ENCODE data around the gene EXOG. TPM values are rescaled to one million over a fixed set of nuclear protein-coding genes. Genes with fewer than 3 reads are reported as not detected.

The EXOG gene
- total and polyA plus RNA-seq, 2 donors (not counting 1 experiment from before 2014, with no cell fraction given): 8.8 to 36.8 TPM

GRCh38 chr3:38482951-38483350 lies 13.2 kb upstream of the EXOG start:
- TF ChIP-seq CTCF (IDR thresholded peaks at IDR 0.05) (no peak), EZH2 (IDR thresholded peaks at IDR 0.05; ENCODE audit: borderline replicate concordance, insufficient read depth, low read depth, low read length, poor library complexity, severe bottlenecking) (no peak)
- ChIA-PET POLR2A (no interaction called here), CTCF (interaction anchor here (2.0 kb wide), 1 partner anchor 627 kb away, joined by 6 read pairs; no protein-coding TSS in a partner anchor)
- no peak overlapping the region for H3K4me3 ChIP-seq (ENCODE audit: control extremely low read depth in 1 of 5, extremely low read depth in 1 of 5, insufficient read depth in 1 of 5, low read depth in 2 of 5, low read length in 4 of 5)
- H3K27me3 ChIP-seq (replicated peaks in 1 of 4; ENCODE audit: control extremely low read depth in 1 of 4, control insufficient read depth in 3 of 4, insufficient read depth in 4 of 4, low read length in 3 of 4): no peaks in the 10 kb centered on the region
- WGBS (ENCODE audit: insufficient coverage): 98% methylated on average over 10 of the region's 10 CpGs
- no peaks in the 10 kb centered on the region for H4K20me1 ChIP-seq (ENCODE audit: control insufficient read depth, insufficient read depth, low read length, poor library complexity, severe bottlenecking)
- no peaks in the 10 kb centered on the region for H3K9me3 ChIP-seq (ENCODE audit: control extremely low read depth in 1 of 3, control insufficient read depth in 2 of 3, insufficient read depth in 1 of 3, low read length in 2 of 3)
- H2AFZ ChIP-seq (ENCODE audit: insufficient read depth, low read depth, low read length, poor library complexity, severe bottlenecking): no peak overlapping the region
- H3K9ac ChIP-seq (ENCODE audit: low read length): no peak overlapping the region
- no peak overlapping the region for H3K27ac Mint-ChIP-seq
- DNase-seq: no peak
- no peaks in the 10 kb centered on the region for H3K9me3 Mint-ChIP-seq (ENCODE audit: insufficient read depth)
- intact Hi-C loops (cut with micrococcal nuclease): no loop called here
- H3K36me3 ChIP-seq (replicated peaks in 1 of 2; ENCODE audit: control extremely low read depth in 1 of 2, control insufficient read depth in 1 of 2, extremely low read depth in 1 of 2, insufficient read depth in 2 of 2, low read length in 1 of 2): no peaks in the 10 kb centered on the region
- no peaks in the 10 kb centered on the region for H3K4me1 ChIP-seq (ENCODE audit: control insufficient read depth in 2 of 2, insufficient read depth in 2 of 2, low read length in 2 of 2)
- no peak overlapping the region for H3K4me2 ChIP-seq (replicated peaks; ENCODE audit: low read depth, low read length, poor library complexity, severe bottlenecking)
- peaks cover 2% of the 10 kb centered on the region for H3K4me1 Mint-ChIP-seq
- no peak for ATAC-seq (ENCODE audit: low read depth)
- no peaks in the 10 kb centered on the region for H3K79me2 ChIP-seq (ENCODE audit: control insufficient read depth, insufficient read depth, low read length)
- no peak overlapping the region for H3K4me3 Mint-ChIP-seq
- no peaks in the 10 kb centered on the region for H3K27me3 Mint-ChIP-seq
- no peak overlapping the region for H3K27ac ChIP-seq (ENCODE audit: low read length in 2 of 2)

DNA sequence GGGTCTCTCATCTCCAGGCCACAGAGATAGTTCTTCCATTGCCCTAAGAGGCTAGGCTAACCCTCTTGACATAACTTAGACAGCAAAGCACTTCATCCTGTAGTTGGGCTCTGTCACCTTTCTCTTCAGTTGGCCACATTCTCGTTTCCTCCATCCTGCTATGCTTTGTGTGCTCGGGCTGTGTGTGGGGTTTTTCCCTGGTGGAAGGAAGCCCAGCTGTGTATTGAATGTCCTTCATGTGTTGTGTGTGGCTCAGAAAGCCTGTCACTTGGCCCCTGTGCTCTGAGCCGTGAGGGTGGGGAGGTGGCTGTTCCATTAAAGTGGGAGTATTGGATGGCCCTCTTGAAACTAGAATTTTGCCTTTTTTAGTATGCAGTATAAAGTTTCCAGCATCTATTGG lies 8.8 kb upstream of the EXOG start:
- Mint-ChIP-seq H3K27ac (no peak overlapping the region), H3K27me3 (no peaks in the 10 kb centered on the region), H3K9me3 (ENCODE audit: insufficient read depth) (no peaks in the 10 kb centered on the region), H3K4me3 (no peak overlapping the region), H3K4me1 (peaks cover 2% of the 10 kb centered on the region)
- no peak overlapping the region for H3K27ac ChIP-seq (ENCODE audit: low read length in 2 of 2)
- ATAC-seq (ENCODE audit: low read depth) (no peak), DNase-seq (no peak)
- H4K20me1 ChIP-seq (ENCODE audit: control insufficient read depth, insufficient read depth, low read length, poor library complexity, severe bottlenecking): no peaks in the 10 kb centered on the region
- H3K9ac ChIP-seq (ENCODE audit: low read length): no peak overlapping the region
- CTCF ChIA-PET: no interaction called here
- H3K4me1 ChIP-seq (ENCODE audit: control insufficient read depth in 2 of 2, insufficient read depth in 2 of 2, low read length in 2 of 2): no peaks in the 10 kb centered on the region
- no peak overlapping the region for H3K4me2 ChIP-seq (replicated peaks; ENCODE audit: low read depth, low read length, poor library complexity, severe bottlenecking)
- H3K4me3 ChIP-seq (ENCODE audit: control extremely low read depth in 1 of 5, extremely low read depth in 1 of 5, insufficient read depth in 1 of 5, low read depth in 2 of 5, low read length in 4 of 5): no peak overlapping the region
- WGBS (ENCODE audit: insufficient coverage): 46% methylated on average over 2 of the region's 3 CpGs
- H3K9me3 ChIP-seq (ENCODE audit: control extremely low read depth in 1 of 3, control insufficient read depth in 2 of 3, insufficient read depth in 1 of 3, low read length in 2 of 3): no peaks in the 10 kb centered on the region
- TF ChIP-seq CTCF (IDR thresholded peaks at IDR 0.05) (no peak), EZH2 (IDR thresholded peaks at IDR 0.05; ENCODE audit: borderline replicate concordance, insufficient read depth, low read depth, low read length, poor library complexity, severe bottlenecking) (no peak)
- POLR2A ChIA-PET: no interaction called here
- no peaks in the 10 kb centered on the region for H3K27me3 ChIP-seq (replicated peaks in 1 of 4; ENCODE audit: control extremely low read depth in 1 of 4, control insufficient read depth in 3 of 4, insufficient read depth in 4 of 4, low read length in 3 of 4)
- H3K36me3 ChIP-seq (replicated peaks in 1 of 2; ENCODE audit: control extremely low read depth in 1 of 2, control insufficient read depth in 1 of 2, extremely low read depth in 1 of 2, insufficient read depth in 2 of 2, low read length in 1 of 2): no peaks in the 10 kb centered on the region
- intact Hi-C loops (cut with micrococcal nuclease): no loop called here
- H3K79me2 ChIP-seq (ENCODE audit: control insufficient read depth, insufficient read depth, low read length): no peaks in the 10 kb centered on the region
- no peak overlapping the region for H2AFZ ChIP-seq (ENCODE audit: insufficient read depth, low read depth, low read length, poor library complexity, severe bottlenecking)

Measured in B cell (primary cell).